GM10266 (cell line): Measurements from ENCODE around the gene PTPRS.
"Not testable (repeated sequence)": the region's sequence is repeated elsewhere in the genome, so short reads cannot be mapped to it uniquely, and the experiment has no call there.

Experiments used
- DNase-seq: peaks from one replicate; pipeline ENCODE4 v3.0.0; 2012; ENCODE audit errors: extremely low spot score
- CTCF ChIP-seq: IDR thresholded peaks from 2 replicates; pipeline ENCODE4 v1.5.1; 2012; ENCODE audit warnings: mild to moderate bottlenecking, low read depth; ENCODE audit not compliant: control insufficient read depth, insufficient read depth; ENCODE audit errors: missing control alignments

Gene PTPRS

GRCh38 chr19:5340637-5341447, at the start of gene PTPRS:
Gene PTPRS (minus strand): TSS chr19:5340812. CDS start chr19:5286140, 54,672 bp downstream.
- DNase-seq: peak; percentile 99
- TF ChIP-seq CTCF: no peak

GRCh38 chr19:5389353-5389752, 48.7 kb upstream of the PTPRS start:
- no peak for TF ChIP-seq CTCF
- DNase-seq: no peak

GRCh38 chr19:5387472-5387871, 46.9 kb upstream of the PTPRS start:
- no peak for DNase-seq
- TF ChIP-seq CTCF: no peak

GRCh38 chr19:5386841-5387240, 46.2 kb upstream of the PTPRS start:
- DNase-seq: no peak
- no peak for TF ChIP-seq CTCF

- not testable (repeated sequence) for DNase-seq
These were observed 40.6 kb upstream of the PTPRS start for GRCh38 chr19:5381197-5381596.

- no peak for DNase-seq
- no peak for TF ChIP-seq CTCF
These were observed 39.8 kb upstream of the PTPRS start for GRCh38 chr19:5380215-5380919.

- TF ChIP-seq CTCF: no peak
- no peak for DNase-seq
These were observed 36.3 kb upstream of the PTPRS start for GRCh38 chr19:5376928-5377327.
